HG03457 (cell line): ENCODE measurements around the gene IFNA8.
A peak's percentile ranks its signal among the peaks of the same experiment; 100 is the strongest.
"Not testable (repeated sequence)": the region's sequence is repeated elsewhere in the genome, so short reads cannot be mapped to it uniquely, and the experiment has no call there.

Source experiments
- ATAC-seq: cut with Tn5 transposase; IDR thresholded peaks from one replicate; pipeline ENCODE4 v1.9.1; 2021; ENCODE audit warnings: moderate number of reproducible peaks; ENCODE audit not compliant: unreplicated experiment

Gene IFNA8

DNA sequence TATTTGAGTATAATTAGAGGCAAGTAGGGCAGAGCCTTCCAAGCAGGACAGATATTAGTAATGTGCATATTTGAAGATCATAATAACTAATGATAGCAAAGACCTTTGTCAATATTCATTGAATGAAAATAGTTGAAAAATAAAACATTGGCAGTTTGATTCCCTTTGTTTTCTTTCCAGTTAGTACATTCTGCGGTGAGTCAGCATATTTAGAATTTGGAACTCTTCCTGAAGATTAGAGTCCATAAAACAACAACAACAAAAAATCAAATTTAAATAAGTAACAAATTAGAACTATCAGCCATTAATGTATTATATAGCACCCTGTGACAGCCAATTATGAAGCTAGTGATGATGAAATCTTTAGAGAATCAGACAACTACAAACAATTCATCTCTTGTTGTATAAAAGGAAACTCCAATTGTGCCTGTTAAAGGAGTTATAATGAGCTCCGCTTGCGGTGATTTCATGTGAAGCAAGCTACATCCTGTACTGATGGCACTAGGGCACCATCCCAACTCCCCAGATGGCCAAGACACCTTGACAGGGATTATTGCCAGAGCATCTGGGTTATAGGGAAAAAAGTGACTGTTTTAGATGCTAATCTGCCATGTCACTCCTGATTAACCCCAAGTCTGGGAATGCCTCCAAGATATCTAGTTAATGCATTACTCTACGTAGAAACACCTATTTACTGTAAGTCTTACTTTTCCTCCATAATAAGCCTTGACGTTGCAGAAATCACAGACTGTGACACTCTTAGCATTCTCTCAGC lies 6.8 kb downstream of the IFNA8 start:
- no peak for ATAC-seq

DNA sequence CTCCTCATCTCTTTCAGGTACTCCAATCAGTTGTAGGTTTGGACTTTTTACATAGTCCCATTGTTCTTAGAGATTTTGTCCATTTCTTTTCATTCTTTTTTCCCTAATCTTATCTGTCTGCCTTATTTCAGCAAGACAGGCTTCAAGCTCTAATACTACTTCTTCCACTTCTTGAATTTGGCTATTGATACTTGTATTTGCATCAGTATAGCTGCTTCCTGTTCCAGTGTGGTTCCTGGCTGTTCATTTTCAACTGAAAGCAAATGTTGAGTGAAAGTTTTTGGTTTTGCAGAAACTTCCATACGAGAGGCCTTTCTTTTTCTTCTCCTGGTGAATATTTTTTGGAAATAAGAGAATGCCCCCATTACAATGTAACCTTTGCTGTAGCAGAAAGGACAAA lies 19.3 kb downstream of the IFNA8 start:
- ATAC-seq = no peak

DNA sequence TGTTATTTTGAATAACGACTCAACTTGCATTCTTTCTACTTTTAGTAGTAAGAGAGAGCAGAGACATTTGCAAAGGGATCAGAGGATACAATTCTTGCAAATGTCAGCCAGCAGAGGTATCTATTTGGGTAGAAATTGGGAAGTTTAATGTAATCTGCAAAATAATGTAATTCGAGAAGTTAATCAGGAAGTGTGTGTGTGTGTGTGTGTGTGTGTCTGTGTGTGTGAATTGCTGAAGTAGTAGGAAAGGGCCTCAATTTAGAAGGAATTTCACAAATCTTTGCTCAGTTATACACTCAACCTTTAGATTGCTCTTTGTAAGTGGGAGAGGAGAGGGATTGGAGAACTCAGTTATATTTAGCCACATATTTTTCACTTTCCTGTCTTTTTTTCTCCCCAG lies 20.3 kb downstream of the IFNA8 start:
- ATAC-seq = no peak

- no peak for ATAC-seq
Measured at GRCh38 chr9:21432672-21433425, 23.9 kb downstream of the IFNA8 start.

GRCh38 chr9:21434202-21435014 lies 25.5 kb downstream of the IFNA8 start:
- ATAC-seq = no peak

GRCh38 chr9:21435015-21435383 lies 26.1 kb downstream of the IFNA8 start:
- ATAC-seq = not testable (repeated sequence)

DNA sequence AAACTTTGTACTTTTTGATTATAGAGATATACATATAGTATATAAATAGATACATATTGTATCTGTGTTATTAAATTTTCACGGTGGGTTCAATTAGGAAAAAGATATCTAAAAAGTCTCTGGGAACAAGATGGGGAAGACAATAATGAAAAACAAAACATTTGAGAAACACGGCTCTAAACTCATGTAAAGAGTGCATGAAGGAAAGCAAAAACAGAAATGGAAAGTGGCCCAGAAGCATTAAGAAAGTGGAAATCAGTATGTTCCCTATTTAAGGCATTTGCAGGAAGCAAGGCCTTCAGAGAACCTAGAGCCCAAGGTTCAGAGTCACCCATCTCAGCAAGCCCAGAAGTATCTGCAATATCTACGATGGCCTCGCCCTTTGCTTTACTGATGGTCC lies 31.2 kb downstream of the IFNA8 start, which contains the start of gene IFNA1:
IFNA1 (plus strand) TSS at position 301 of the 400 bp plus-strand sequence; CDS start at position 370, 69 bp downstream.
- no peak for ATAC-seq

- peak; percentile 85 for ATAC-seq
Measured at GRCh38 chr9:21443849-21444625, 35.1 kb downstream of the IFNA8 start.

DNA sequence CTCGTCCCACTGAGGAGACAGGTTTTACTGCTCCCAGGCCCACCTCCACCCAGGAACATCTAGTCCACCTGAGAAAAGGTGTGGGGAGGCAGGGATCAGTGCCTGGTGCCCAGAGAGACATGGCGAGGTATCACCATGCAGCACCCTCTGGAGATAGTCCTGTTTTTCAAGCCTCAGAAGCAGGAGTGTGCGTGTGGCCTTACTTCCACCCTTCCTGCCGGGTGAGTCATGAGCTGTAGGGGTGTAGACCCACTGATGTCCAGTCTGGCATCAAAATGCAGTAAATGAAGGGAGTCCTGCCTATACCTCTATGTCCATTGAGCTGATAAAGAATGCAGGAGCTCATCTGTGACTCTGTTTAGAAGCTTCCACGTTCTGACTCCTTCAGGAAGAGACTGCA lies 40.4 kb downstream of the IFNA8 start:
- ATAC-seq = not testable (repeated sequence)

DNA sequence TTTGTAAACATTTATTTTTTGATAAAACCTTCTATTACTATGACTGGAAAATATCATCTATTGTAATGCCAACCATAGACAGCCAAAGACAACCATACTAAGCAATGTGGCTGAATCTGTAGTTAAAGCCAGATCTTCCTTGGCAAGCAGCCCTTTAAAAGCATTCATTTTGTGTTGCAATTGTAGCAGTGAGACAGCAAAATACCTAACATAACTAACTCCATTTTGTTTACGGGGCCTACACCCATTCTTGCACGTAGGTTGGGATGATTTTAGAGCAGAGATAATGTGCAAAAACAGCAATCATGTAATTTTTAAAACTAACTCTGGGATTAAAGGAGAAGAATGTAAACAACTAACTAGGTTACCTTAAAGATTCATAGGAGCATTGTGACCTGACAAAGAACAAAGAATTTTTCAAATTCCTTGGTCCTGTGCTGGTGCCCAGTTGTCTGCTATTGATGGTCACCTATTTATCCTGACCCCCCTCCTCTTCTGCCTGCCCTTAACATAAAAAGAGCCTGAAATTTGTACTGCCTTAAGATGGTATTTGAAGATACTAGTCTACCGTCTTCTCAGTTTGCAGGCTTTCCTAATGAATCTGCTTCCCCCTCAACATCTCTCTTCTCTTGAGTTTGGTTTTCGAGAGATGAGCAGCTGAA lies 41.9 kb downstream of the IFNA8 start:
- no peak for ATAC-seq

DNA sequence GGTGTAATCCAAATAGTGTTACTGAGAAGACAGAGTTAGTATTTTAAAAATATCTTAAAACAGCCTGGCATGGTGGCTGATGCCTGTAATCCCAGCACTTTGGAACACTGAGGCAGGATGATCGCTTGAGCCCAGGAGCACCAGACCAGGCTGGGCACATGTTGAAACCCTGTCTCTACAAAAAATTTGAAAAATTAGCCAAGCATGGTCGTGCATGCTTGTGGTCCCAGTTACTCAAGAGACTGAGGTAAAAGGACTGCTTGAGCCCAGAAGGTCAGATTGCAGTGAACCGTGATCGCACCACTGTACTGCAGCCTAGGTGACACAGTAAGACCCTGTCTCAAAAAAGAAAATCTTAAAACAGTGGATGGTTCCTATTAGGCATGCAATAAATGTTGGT lies 43.8 kb downstream of the IFNA8 start:
- ATAC-seq = no peak

- no peak for ATAC-seq
Measured at GRCh38 chr9:21454149-21454548, 45.2 kb downstream of the IFNA8 start.

DNA sequence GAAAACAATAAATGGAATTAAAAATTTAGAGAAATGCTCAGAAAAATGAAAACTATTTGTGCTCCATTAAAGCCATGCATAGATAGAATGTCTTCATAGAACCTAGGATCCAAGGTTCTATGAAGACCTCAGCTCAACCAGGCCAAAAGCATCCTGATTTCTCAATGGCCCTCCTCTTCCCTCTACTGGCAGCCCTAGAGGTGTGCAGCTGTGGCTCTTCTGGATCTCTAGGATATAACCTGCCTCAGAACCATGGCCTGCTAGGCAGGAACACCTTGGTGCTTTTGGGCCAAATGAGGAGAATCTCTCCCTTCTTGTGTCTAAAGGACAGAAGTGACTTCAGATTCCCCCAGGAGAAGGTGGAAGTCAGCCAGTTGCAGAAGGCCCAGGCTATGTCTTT lies 46.4 kb downstream of the IFNA8 start:
- peak; percentile 88 for ATAC-seq
